ENCODE results near the gene ZFP36L2. TPM values are rescaled to one million over a fixed set of nuclear protein-coding genes. Genes with fewer than 3 reads are reported as not detected.

The ZFP36L2 gene
- total and polyA plus RNA-seq, 9 of the 15 experiments (the other 6 are each of a cell fraction or from before 2014, with no cell fraction given): 4.1 to 60.6 (median 20.3) TPM

GRCh38 chr2:43224131-43224570, 2.3 kb downstream of the ZFP36L2 start (continued):
- no peak for TF ChIP-seq CHD7 (IDR thresholded peaks at IDR 0.05; ENCODE audit: low read depth, low read length)
- peak; percentile 68 for TF ChIP-seq RBFOX2 (IDR thresholded peaks at IDR 0.05; ENCODE audit: low read depth, low read length)
- TF ChIP-seq ZBTB7A (IDR thresholded peaks at IDR 0.05; ENCODE audit: borderline replicate concordance, control insufficient read depth, low read depth, low read length): peak; percentile 55; the same call in 1 of the 2 replicates
- peak; percentile 44; the same call in 1 of the 2 replicates for TF ChIP-seq HNRNPL (IDR thresholded peaks at IDR 0.05; ENCODE audit: low read depth, low read length)
- TF ChIP-seq HDAC8 (tag; IDR thresholded peaks at IDR 0.05): 0 out of 2 replicates have a peak, but pooled peaks have one; percentile 21
- TF ChIP-seq TFAP4 (CRISPR knock-in tag; IDR thresholded peaks at IDR 0.05; ENCODE audit: borderline replicate concordance): peak; percentile 56; the same call in 1 of the 2 replicates
- TF ChIP-seq BCOR (IDR thresholded peaks at IDR 0.05): peak; percentile 75
- no peak for TF ChIP-seq MAFF (IDR thresholded peaks at IDR 0.05; ENCODE audit: low read length)
- TF ChIP-seq CTCF (IDR thresholded peaks at IDR 0.05 in 2 of 3, conservative IDR thresholded peaks at IDR 0.05 in 1 of 3; ENCODE audit: insufficient read depth in 2 of 3, low read depth in 1 of 3, low read length in 3 of 3): peak; percentile 57 to 71 (median 63)
- peak; percentile 59; the same call in 1 of the 2 replicates for TF ChIP-seq CTBP1 (IDR thresholded peaks at IDR 0.05; ENCODE audit: borderline replicate concordance)
- no peak for TF ChIP-seq NEUROD1 (IDR thresholded peaks at IDR 0.05; ENCODE audit: borderline replicate concordance, low read depth, low read length, partially characterized antibody)
- peak in 1 of 2 experiments; percentile 40; a peak in 1 of 4 replicates for TF ChIP-seq SIN3A (IDR thresholded peaks at IDR 0.05; ENCODE audit: borderline replicate concordance in 2 of 2, control insufficient read depth in 1 of 2, low read depth in 2 of 2, low read length in 2 of 2)
- TF ChIP-seq ZNF263 (CRISPR knock-in tag; IDR thresholded peaks at IDR 0.05; ENCODE audit: borderline replicate concordance): no peak

Measured in K562 (cell line).